Ishikawa (cell line): ENCODE data around the gene KIAA0040.

ENCODE experiments used
- CEBPB ChIP-seq: IDR thresholded peaks from 2 replicates; pipeline ENCODE4 v1.6.1; 2012
- EGR1 ChIP-seq: IDR thresholded peaks from 2 replicates; pipeline ENCODE4 v1.6.1; 2012
- EP300 ChIP-seq: IDR thresholded peaks from 2 replicates; pipeline ENCODE4 v1.6.1; 2012; ENCODE audit warnings: borderline replicate concordance
- MAX ChIP-seq: IDR thresholded peaks from 2 replicates; pipeline ENCODE4 v1.6.1; 2012
- NFIC ChIP-seq: IDR thresholded peaks from 2 replicates; pipeline ENCODE4 v1.6.1; 2012
- RAD21 ChIP-seq: IDR thresholded peaks from 2 replicates; pipeline ENCODE4 v1.6.1; 2012; ENCODE audit warnings: low read depth
- REST ChIP-seq: IDR thresholded peaks from 2 replicates; pipeline ENCODE4 v1.6.1; 2012; ENCODE audit warnings: low read depth, mild to moderate bottlenecking
- TAF1 ChIP-seq: IDR thresholded peaks from 2 replicates; pipeline ENCODE4 v1.6.1; 2012; ENCODE audit warnings: low read depth, mild to moderate bottlenecking
- YY1 ChIP-seq: IDR thresholded peaks from 2 replicates; pipeline ENCODE4 v1.6.1; 2012; ENCODE audit warnings: low read depth
- ZBTB7A ChIP-seq: IDR thresholded peaks from 2 replicates; pipeline ENCODE4 v1.6.1; 2012; ENCODE audit warnings: low read depth

GRCh38 chr1:175225805-175226129 lies 33.2 kb upstream of the KIAA0040 start:
- TF ChIP-seq REST (no peak), YY1 (no peak), EGR1 (no peak), MAX (no peak), ZBTB7A (no peak), EP300 (no peak), RAD21 (no peak), CEBPB (no peak), NFIC (no peak), TAF1 (no peak)
